ENCODE results near the gene PTGES2.

PTGES2 gene

GRCh38 chr9:128169492-128169891 lies 42.0 kb upstream of the PTGES2 start:
- ATAC-seq: no peak
- TF ChIP-seq TCF4 (CRISPR knock-in tag; IDR thresholded peaks at IDR 0.05; ENCODE audit: borderline replicate concordance) (no peak), ZNF8 (CRISPR knock-in tag; IDR thresholded peaks at IDR 0.05) (no peak), TSHZ2 (CRISPR knock-in tag; IDR thresholded peaks at IDR 0.05) (no peak), OSR1 (CRISPR knock-in tag; IDR thresholded peaks at IDR 0.05) (no peak), PATZ1 (CRISPR knock-in tag; IDR thresholded peaks at IDR 0.05; ENCODE audit: borderline replicate concordance) (no peak), ARNTL (CRISPR knock-in tag; IDR thresholded peaks at IDR 0.05; ENCODE audit: borderline replicate concordance, low read depth) (no peak), CSDC2 (CRISPR knock-in tag; IDR thresholded peaks at IDR 0.05) (no peak), POU6F1 (CRISPR knock-in tag; IDR thresholded peaks at IDR 0.05; ENCODE audit: borderline replicate concordance, low read depth) (no peak), TOX (CRISPR knock-in tag; IDR thresholded peaks at IDR 0.05; ENCODE audit: borderline replicate concordance) (no peak), PPARA (CRISPR knock-in tag; IDR thresholded peaks at IDR 0.05; ENCODE audit: borderline replicate concordance) (no peak), ZC3H10 (CRISPR knock-in tag; IDR thresholded peaks at IDR 0.05) (no peak), GLIS3 (CRISPR knock-in tag; IDR thresholded peaks at IDR 0.05) (no peak)

GRCh38 chr9:128168731-128169308 lies 41.3 kb upstream of the PTGES2 start:
- ATAC-seq: peak; percentile 69
- TF ChIP-seq ZNF565 (CRISPR knock-in tag; conservative IDR thresholded peaks at IDR 0.05; ENCODE audit: low read depth) (no peak), ZC3H10 (CRISPR knock-in tag; IDR thresholded peaks at IDR 0.05) (no peak), OSR1 (CRISPR knock-in tag; IDR thresholded peaks at IDR 0.05) (no peak), GLIS3 (CRISPR knock-in tag; IDR thresholded peaks at IDR 0.05) (no peak), POU6F1 (CRISPR knock-in tag; IDR thresholded peaks at IDR 0.05; ENCODE audit: borderline replicate concordance, low read depth) (no peak), ZNF70 (CRISPR knock-in tag; IDR thresholded peaks at IDR 0.05) (no peak), TCF4 (CRISPR knock-in tag; IDR thresholded peaks at IDR 0.05; ENCODE audit: borderline replicate concordance) (no peak), RARB (CRISPR knock-in tag; IDR thresholded peaks at IDR 0.05) (no peak), TOX (CRISPR knock-in tag; IDR thresholded peaks at IDR 0.05; ENCODE audit: borderline replicate concordance) (no peak), ESRRG (CRISPR knock-in tag; IDR thresholded peaks at IDR 0.05) (no peak), CREB5 (CRISPR knock-in tag; IDR thresholded peaks at IDR 0.05; ENCODE audit: low read depth) (no peak), ZNF8 (CRISPR knock-in tag; IDR thresholded peaks at IDR 0.05) (no peak), TSHZ2 (CRISPR knock-in tag; IDR thresholded peaks at IDR 0.05) (no peak), SNAI2 (CRISPR knock-in tag; IDR thresholded peaks at IDR 0.05) (no peak), CSDC2 (CRISPR knock-in tag; IDR thresholded peaks at IDR 0.05) (no peak), CSRNP3 (CRISPR knock-in tag; IDR thresholded peaks at IDR 0.05) (no peak), BACH2 (CRISPR knock-in tag; IDR thresholded peaks at IDR 0.05; ENCODE audit: borderline replicate concordance) (no peak), PATZ1 (CRISPR knock-in tag; IDR thresholded peaks at IDR 0.05; ENCODE audit: borderline replicate concordance) (no peak), ZFP30 (CRISPR knock-in tag; IDR thresholded peaks at IDR 0.05) (no peak), ISL1 (CRISPR knock-in tag; IDR thresholded peaks at IDR 0.05) (no peak)

All from SK-N-SH treated with all-trans-retinoic acid at 6 μM for 48 hours (cell line).